PC-3 (cell line): ENCODE results near the gene BCAN.

Experiments used
- EZH2 ChIP-seq: fragments of 300-600 bp; sonication (generic); IDR thresholded peaks from one replicate; pipeline ENCODE4 v1.6.1; 2017; ENCODE audit warnings: antibody characterized with exemption, mild to moderate bottlenecking, low read length; ENCODE audit not compliant: unreplicated experiment
- EZH2phosphoT487 ChIP-seq: fragments of 300-600 bp; sonication (generic); IDR thresholded peaks from 2 replicates; pipeline ENCODE4 v1.6.1; 2018; ENCODE audit warnings: mild to moderate bottlenecking, antibody characterized with exemption, low read length, borderline replicate concordance
- TF ChIP-seq, protein P1 (sequence below): fragments of 300-600 bp; sonication (generic); conservative IDR thresholded peaks from 2 replicates; pipeline ENCODE4 v1.5.1; 2017; ENCODE audit warnings: antibody characterized with exemption, low read depth, mild to moderate bottlenecking, low read length

GRCh38 chr1:156632355-156632754, 9.6 kb upstream of the BCAN start:
- TF ChIP-seq, protein P1, sequence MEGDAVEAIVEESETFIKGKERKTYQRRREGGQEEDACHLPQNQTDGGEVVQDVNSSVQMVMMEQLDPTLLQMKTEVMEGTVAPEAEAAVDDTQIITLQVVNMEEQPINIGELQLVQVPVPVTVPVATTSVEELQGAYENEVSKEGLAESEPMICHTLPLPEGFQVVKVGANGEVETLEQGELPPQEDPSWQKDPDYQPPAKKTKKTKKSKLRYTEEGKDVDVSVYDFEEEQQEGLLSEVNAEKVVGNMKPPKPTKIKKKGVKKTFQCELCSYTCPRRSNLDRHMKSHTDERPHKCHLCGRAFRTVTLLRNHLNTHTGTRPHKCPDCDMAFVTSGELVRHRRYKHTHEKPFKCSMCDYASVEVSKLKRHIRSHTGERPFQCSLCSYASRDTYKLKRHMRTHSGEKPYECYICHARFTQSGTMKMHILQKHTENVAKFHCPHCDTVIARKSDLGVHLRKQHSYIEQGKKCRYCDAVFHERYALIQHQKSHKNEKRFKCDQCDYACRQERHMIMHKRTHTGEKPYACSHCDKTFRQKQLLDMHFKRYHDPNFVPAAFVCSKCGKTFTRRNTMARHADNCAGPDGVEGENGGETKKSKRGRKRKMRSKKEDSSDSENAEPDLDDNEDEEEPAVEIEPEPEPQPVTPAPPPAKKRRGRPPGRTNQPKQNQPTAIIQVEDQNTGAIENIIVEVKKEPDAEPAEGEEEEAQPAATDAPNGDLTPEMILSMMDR = no peak
- TF ChIP-seq EZH2 (no peak), EZH2phosphoT487 (no peak)
